ENCODE results near the gene SLC6A1. TPM values are rescaled to one million over a fixed set of nuclear protein-coding genes. Genes with fewer than 3 reads are reported as not detected.

Gene SLC6A1
- total RNA-seq, 3 donors from 2014 or later: not detected

GRCh38 chr3:11010426-11011165 lies 18.0 kb downstream of the SLC6A1 start:
- no peak overlapping the region for H3K4me3 Mint-ChIP-seq
- no peak for DNase-seq
- no peaks in the 10 kb centered on the region for H3K9me3 Mint-ChIP-seq
- no peaks in the 10 kb centered on the region for H3K4me1 Mint-ChIP-seq (ENCODE audit: low read depth)
- H3K27me3 Mint-ChIP-seq (ENCODE audit: low read depth): peaks cover 10% of the 10 kb centered on the region
- ATAC-seq: no peak
- H3K36me3 Mint-ChIP-seq (ENCODE audit: insufficient read depth): no peaks in the 10 kb centered on the region

- no peaks in the 10 kb centered on the region for H3K4me1 Mint-ChIP-seq (ENCODE audit: low read depth)
- H3K27me3 Mint-ChIP-seq (ENCODE audit: low read depth): peaks cover 16% of the 10 kb centered on the region
- H3K36me3 Mint-ChIP-seq (ENCODE audit: insufficient read depth): no peaks in the 10 kb centered on the region
- DNase-seq (no peak), ATAC-seq (no peak)
- no peaks in the 10 kb centered on the region for H3K9me3 Mint-ChIP-seq
- H3K4me3 Mint-ChIP-seq: no peak overlapping the region
Measured at GRCh38 chr3:11014253-11014652, 21.7 kb downstream of the SLC6A1 start.

GRCh38 chr3:11014752-11015151 lies 22.2 kb downstream of the SLC6A1 start:
- Mint-ChIP-seq H3K9me3 (no peaks in the 10 kb centered on the region), H3K27me3 (ENCODE audit: low read depth) (peaks cover 16% of the 10 kb centered on the region), H3K36me3 (ENCODE audit: insufficient read depth) (no peaks in the 10 kb centered on the region), H3K4me3 (no peak overlapping the region), H3K4me1 (ENCODE audit: low read depth) (no peaks in the 10 kb centered on the region)
- DNase-seq (no peak), ATAC-seq (no peak)

- no peak overlapping the region for H3K4me3 Mint-ChIP-seq
- H3K36me3 Mint-ChIP-seq (ENCODE audit: insufficient read depth): no peaks in the 10 kb centered on the region
- no peaks in the 10 kb centered on the region for H3K4me1 Mint-ChIP-seq (ENCODE audit: low read depth)
- DNase-seq (no peak), ATAC-seq (no peak)
- H3K27me3 Mint-ChIP-seq (ENCODE audit: low read depth): peaks cover 16% of the 10 kb centered on the region
- H3K9me3 Mint-ChIP-seq: no peaks in the 10 kb centered on the region
Measured at GRCh38 chr3:11015369-11015768, 22.8 kb downstream of the SLC6A1 start.

GRCh38 chr3:11016727-11017126 lies 24.2 kb downstream of the SLC6A1 start:
- no peak for ATAC-seq
- DNase-seq: no peak
- Mint-ChIP-seq H3K9me3 (no peaks in the 10 kb centered on the region), H3K4me1 (ENCODE audit: low read depth) (no peaks in the 10 kb centered on the region), H3K4me3 (no peak overlapping the region), H3K36me3 (ENCODE audit: insufficient read depth) (no peaks in the 10 kb centered on the region), H3K27me3 (ENCODE audit: low read depth) (peaks cover 16% of the 10 kb centered on the region)

GRCh38 chr3:11019116-11019819 lies 26.7 kb downstream of the SLC6A1 start:
- H3K36me3 Mint-ChIP-seq (ENCODE audit: insufficient read depth): no peaks in the 10 kb centered on the region
- DNase-seq (no peak), ATAC-seq (no peak)
- no peaks in the 10 kb centered on the region for H3K9me3 Mint-ChIP-seq
- no peak overlapping the region for H3K4me3 Mint-ChIP-seq
- H3K27me3 Mint-ChIP-seq (ENCODE audit: low read depth): peaks cover 13% of the 10 kb centered on the region
- no peaks in the 10 kb centered on the region for H3K4me1 Mint-ChIP-seq (ENCODE audit: low read depth)

GRCh38 chr3:11020764-11021163 lies 28.2 kb downstream of the SLC6A1 start:
- Mint-ChIP-seq H3K27me3 (ENCODE audit: low read depth) (peaks cover 10% of the 10 kb centered on the region), H3K4me1 (ENCODE audit: low read depth) (no peaks in the 10 kb centered on the region), H3K4me3 (no peak overlapping the region), H3K9me3 (no peaks in the 10 kb centered on the region), H3K36me3 (ENCODE audit: insufficient read depth) (no peaks in the 10 kb centered on the region)
- DNase-seq (no peak), ATAC-seq (no peak)

- DNase-seq: no peak
- ATAC-seq: no peak
- Mint-ChIP-seq H3K4me1 (ENCODE audit: low read depth) (no peaks in the 10 kb centered on the region), H3K36me3 (ENCODE audit: insufficient read depth) (no peaks in the 10 kb centered on the region), H3K4me3 (no peak overlapping the region), H3K27me3 (ENCODE audit: low read depth) (peaks cover 10% of the 10 kb centered on the region), H3K9me3 (peaks cover 1% of the 10 kb centered on the region)
Measured at GRCh38 chr3:11021611-11022011, 29.1 kb downstream of the SLC6A1 start.

- no peak for DNase-seq
- peaks cover 9% of the 10 kb centered on the region for H3K27me3 Mint-ChIP-seq (ENCODE audit: low read depth)
- ATAC-seq: no peak
- H3K9me3 Mint-ChIP-seq: peaks cover 4% of the 10 kb centered on the region
- H3K4me3 Mint-ChIP-seq: no peak overlapping the region
- no peaks in the 10 kb centered on the region for H3K4me1 Mint-ChIP-seq (ENCODE audit: low read depth)
- no peaks in the 10 kb centered on the region for H3K36me3 Mint-ChIP-seq (ENCODE audit: insufficient read depth)
Measured at GRCh38 chr3:11022115-11022514, 29.6 kb downstream of the SLC6A1 start.

GRCh38 chr3:11024181-11024580 lies 31.6 kb downstream of the SLC6A1 start:
- H3K4me1 Mint-ChIP-seq (ENCODE audit: low read depth): no peaks in the 10 kb centered on the region
- no peaks in the 10 kb centered on the region for H3K36me3 Mint-ChIP-seq (ENCODE audit: insufficient read depth)
- H3K4me3 Mint-ChIP-seq: no peak overlapping the region
- H3K27me3 Mint-ChIP-seq (ENCODE audit: low read depth): peaks cover 8% of the 10 kb centered on the region
- ATAC-seq (no peak), DNase-seq (no peak)
- peaks cover 4% of the 10 kb centered on the region for H3K9me3 Mint-ChIP-seq

GRCh38 chr3:11029948-11030347 lies 37.4 kb downstream of the SLC6A1 start:
- H3K9me3 Mint-ChIP-seq: peaks cover 4% of the 10 kb centered on the region
- no peaks in the 10 kb centered on the region for H3K4me1 Mint-ChIP-seq (ENCODE audit: low read depth)
- no peak for DNase-seq
- peaks cover 11% of the 10 kb centered on the region for H3K27me3 Mint-ChIP-seq (ENCODE audit: low read depth)
- ATAC-seq: no peak
- H3K4me3 Mint-ChIP-seq: no peak overlapping the region
- no peaks in the 10 kb centered on the region for H3K36me3 Mint-ChIP-seq (ENCODE audit: insufficient read depth)

- Mint-ChIP-seq H3K9me3 (no peaks in the 10 kb centered on the region), H3K4me1 (ENCODE audit: low read depth) (no peaks in the 10 kb centered on the region), H3K36me3 (ENCODE audit: insufficient read depth) (no peaks in the 10 kb centered on the region), H3K4me3 (no peak overlapping the region), H3K27me3 (ENCODE audit: low read depth) (peaks cover 40% of the 10 kb centered on the region)
- no peak for ATAC-seq
- DNase-seq: no peak
Measured at GRCh38 chr3:11033871-11034270, 41.3 kb downstream of the SLC6A1 start.

GRCh38 chr3:11034309-11034985 lies 41.9 kb downstream of the SLC6A1 start:
- ATAC-seq: no peak
- no peak for DNase-seq
- Mint-ChIP-seq H3K27me3 (ENCODE audit: low read depth) (peaks cover 37% of the 10 kb centered on the region), H3K36me3 (ENCODE audit: insufficient read depth) (no peaks in the 10 kb centered on the region), H3K9me3 (no peaks in the 10 kb centered on the region), H3K4me1 (ENCODE audit: low read depth) (no peaks in the 10 kb centered on the region), H3K4me3 (no peak overlapping the region)

GRCh38 chr3:11035757-11036505 lies 43.4 kb downstream of the SLC6A1 start:
- H3K27me3 Mint-ChIP-seq (ENCODE audit: low read depth): peaks cover 39% of the 10 kb centered on the region
- H3K4me1 Mint-ChIP-seq (ENCODE audit: low read depth): no peaks in the 10 kb centered on the region
- no peak for ATAC-seq
- H3K9me3 Mint-ChIP-seq: no peaks in the 10 kb centered on the region
- no peaks in the 10 kb centered on the region for H3K36me3 Mint-ChIP-seq (ENCODE audit: insufficient read depth)
- no peak for DNase-seq
- H3K4me3 Mint-ChIP-seq: no peak overlapping the region
